SK-N-MC (cell line): ENCODE measurements around the gene CCDC33.

Experiments
- EZH2 ChIP-seq: fragments of 200-600 bp; sonication (generic); IDR thresholded peaks from one replicate; pipeline ENCODE4 v1.6.1; 2017; ENCODE audit warnings: antibody characterized with exemption
- POLR2AphosphoS5 ChIP-seq: IDR thresholded peaks from 2 replicates; pipeline ENCODE4 v1.6.1; 2012; ENCODE audit warnings: mild to moderate bottlenecking, low read depth, low read length, borderline replicate concordance

DNA sequence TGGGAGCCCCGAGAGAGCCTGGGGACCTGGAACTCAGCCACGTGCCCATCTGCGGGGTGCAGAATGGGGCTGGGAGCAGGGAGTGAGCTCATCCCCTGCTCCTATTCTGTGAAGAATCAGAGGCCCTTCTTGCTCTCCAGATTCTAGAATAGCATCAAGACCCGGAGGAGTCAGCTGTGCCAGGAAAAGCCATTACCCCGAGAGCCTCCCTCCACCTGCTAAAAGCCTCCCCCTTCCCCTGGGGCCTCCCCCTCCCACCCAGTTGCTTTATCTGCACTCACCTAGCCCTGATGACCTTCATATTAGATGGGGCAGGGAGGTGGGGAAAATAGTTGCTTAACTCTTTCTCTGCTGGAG lies 23.1 kb downstream of the CCDC33 start:
- TF ChIP-seq POLR2AphosphoS5 (no peak), EZH2 (no peak)
